ENCODE measurements around the gene FRMD4A. TPM values are rescaled to one million over a fixed set of nuclear protein-coding genes. Genes with fewer than 3 reads are reported as not detected.

Gene FRMD4A
- total RNA-seq, 4 donors from 2014 or later: 5.6 to 34.1 (median 19.4) TPM

- Histone ChIP-seq H3K4me1 (no peaks in the 10 kb centered on the region), H3K36me3 (no peaks in the 10 kb centered on the region), H3K27ac (no peak overlapping the region), H3K4me3 (no peak overlapping the region), H3K27me3 (no peaks in the 10 kb centered on the region), H3K9me3 (no peaks in the 10 kb centered on the region)
- TF ChIP-seq POLR2A (IDR thresholded peaks at IDR 0.05) (no peak), CTCF (IDR thresholded peaks at IDR 0.05) (no peak)
- DNase-seq: no peak
- intact Hi-C loops (cut with DNase I; ENCODE audit: low total_unique reads): no loop called here
Observed at GRCh38 chr10:14285941-14286560, 44.7 kb downstream of the FRMD4A start.

- Histone ChIP-seq H3K9me3 (no peaks in the 10 kb centered on the region), H3K4me3 (no peak overlapping the region), H3K27me3 (no peaks in the 10 kb centered on the region), H3K36me3 (no peaks in the 10 kb centered on the region), H3K4me1 (no peaks in the 10 kb centered on the region), H3K27ac (no peak overlapping the region)
- no peak for DNase-seq
- intact Hi-C loops (cut with DNase I; ENCODE audit: low total_unique reads): no loop called here
- no peak for TF ChIP-seq POLR2A (IDR thresholded peaks at IDR 0.05)
- no peak for TF ChIP-seq CTCF (IDR thresholded peaks at IDR 0.05)
Observed at GRCh38 chr10:14282276-14282675, 48.4 kb downstream of the FRMD4A start.

GRCh38 chr10:14278533-14278932, 52.2 kb downstream of the FRMD4A start:
- Histone ChIP-seq H3K27me3 (no peaks in the 10 kb centered on the region), H3K4me1 (no peaks in the 10 kb centered on the region), H3K9me3 (no peaks in the 10 kb centered on the region), H3K27ac (no peak overlapping the region), H3K36me3 (no peaks in the 10 kb centered on the region), H3K4me3 (no peak overlapping the region)
- intact Hi-C loops (cut with DNase I; ENCODE audit: low total_unique reads): no loop called here
- DNase-seq: no peak
- no peak for TF ChIP-seq CTCF (IDR thresholded peaks at IDR 0.05)
- no peak for TF ChIP-seq POLR2A (IDR thresholded peaks at IDR 0.05)

- no peaks in the 10 kb centered on the region for H3K27me3 ChIP-seq
- no peak for DNase-seq
- intact Hi-C loops (cut with DNase I; ENCODE audit: low total_unique reads): no loop called here
- no peaks in the 10 kb centered on the region for H3K9me3 ChIP-seq
- H3K27ac ChIP-seq: no peak overlapping the region
- H3K4me1 ChIP-seq: no peaks in the 10 kb centered on the region
- no peak for TF ChIP-seq POLR2A (IDR thresholded peaks at IDR 0.05)
- TF ChIP-seq CTCF (IDR thresholded peaks at IDR 0.05): no peak
- H3K4me3 ChIP-seq: no peak overlapping the region
- no peaks in the 10 kb centered on the region for H3K36me3 ChIP-seq
Observed at GRCh38 chr10:14276210-14276609, 54.5 kb downstream of the FRMD4A start.

- TF ChIP-seq CTCF (IDR thresholded peaks at IDR 0.05): no peak
- TF ChIP-seq POLR2A (IDR thresholded peaks at IDR 0.05): no peak
- no peaks in the 10 kb centered on the region for H3K9me3 ChIP-seq
Observed at GRCh38 chr10:14271621-14272020, 59.1 kb downstream of the FRMD4A start.

More at GRCh38 chr10:14271621-14272020, 59.1 kb downstream of the FRMD4A start:
- Histone ChIP-seq H3K27ac (no peak overlapping the region), H3K36me3 (no peaks in the 10 kb centered on the region), H3K27me3 (no peaks in the 10 kb centered on the region), H3K4me1 (no peaks in the 10 kb centered on the region), H3K4me3 (no peak overlapping the region)
- intact Hi-C loops (cut with DNase I; ENCODE audit: low total_unique reads): no loop called here
- DNase-seq: no peak

Data from uterus (tissue), 4 donors.